HepG2 (cell line): ENCODE data around the gene TMEM150C. TPM values are rescaled to one million over a fixed set of nuclear protein-coding genes. Genes with fewer than 3 reads are reported as not detected.

Experiments
- ATAC-seq: fragments of 200-7000 bp; cut with Tn5 transposase; 3 replicates; pipeline ENCODE4 v1.9.1; 2020; ENCODE audit warnings: mild to moderate bottlenecking, moderate library complexity
- BruUV-seq: library from RNA; stranded (reverse); fragments of 400-500 nt; replicated peaks from 2 replicates; lab custom pipeline; 2021; lab: Mats Ljungman, UMichigan
- CTCF ChIA-PET: fragments of 300-600 bp; formaldehyde crosslinking; extraction: SDS; loops from one replicate; lab custom pipeline; 2021; ENCODE audit warnings: low total read pairs, inconsistent platforms, low intra/inter-chr PET ratio; lab: Yijun Ruan, JAX
- POLR2A ChIA-PET: fragments of 350-600 bp; sonication (Branson Sonifier 250); formaldehyde crosslinking; loops from one replicate; lab custom pipeline; 2020; ENCODE audit warnings: antibody characterized with exemption, inconsistent platforms; lab: Yijun Ruan, JAX
- DNase-seq: peaks from one replicate; pipeline ENCODE4 v3.0.0-alpha.2; 2015; ENCODE audit warnings: low spot score
- FAIRE-seq: peaks from 3 replicates; lab custom pipeline; 2011; peaks lifted over from hg19 to GRCh38; lab: Jason Lieb, UNC
- H2AFZ ChIP-seq: one replicate; pipeline ENCODE4 v1.6.1; 2011; ENCODE audit warnings: low read length, inconsistent platforms
- H3K27ac ChIP-seq: fragments of 300-600 bp; 3 replicates; pipeline ENCODE4 v1.8.0; 2011; ENCODE audit warnings: mixed run types, mild to moderate bottlenecking, mixed read lengths, low read length, inconsistent platforms; ENCODE audit not compliant: insufficient read depth; ENCODE audit errors: extremely low read length
- H3K27me3 ChIP-seq, 2 experiments: fragments of 200-600 bp in 1 of 2; 2 replicates in 1 of 2; 3 replicates in 1 of 2; pipeline versions ENCODE4 v1.6.0 to v1.8.0; 2011; ENCODE audit warnings: low read length in 2 of 2, mild to moderate bottlenecking in 2 of 2, moderate library complexity in 2 of 2, inconsistent platforms in 1 of 2; ENCODE audit not compliant: insufficient read depth in 2 of 2, control insufficient read depth in 1 of 2
- H3K36me3 ChIP-seq, 2 experiments: fragments of 200-600 bp in 1 of 2; replicated peaks in 1 of 2; 2 replicates in 1 of 2; 3 replicates in 1 of 2; pipeline versions ENCODE4 v1.5.1 to v1.8.0; 2011; ENCODE audit warnings: low read length in 2 of 2, inconsistent platforms in 1 of 2; ENCODE audit not compliant: insufficient read depth in 2 of 2, control insufficient read depth in 1 of 2
- H3K4me1 ChIP-seq: 2 replicates; pipeline ENCODE4 v1.5.1; 2012; ENCODE audit warnings: low read length, inconsistent platforms; ENCODE audit not compliant: insufficient read depth
- H3K4me2 ChIP-seq: 2 replicates; pipeline ENCODE4 v1.6.0; 2011; ENCODE audit warnings: low read depth, low read length, inconsistent platforms
- H3K4me3 ChIP-seq, 3 experiments: fragments of 200-600 bp in 1 of 3; sonication (generic), shearing (Covaris generic) in 1 of 3; replicated peaks in 1 of 3; 2 replicates each; pipeline ENCODE4 v1.5.1; 2011 to 2016; ENCODE audit warnings: low read length in 3 of 3, inconsistent platforms in 2 of 3, low read depth in 2 of 3, mild to moderate bottlenecking in 2 of 3, control low read depth in 1 of 3, mixed read lengths in 1 of 3; ENCODE audit not compliant: insufficient read depth in 1 of 3
- H3K79me2 ChIP-seq: one replicate; pipeline ENCODE4 v1.6.1; 2011; ENCODE audit warnings: low read length, inconsistent platforms; ENCODE audit not compliant: insufficient read depth
- H3K9ac ChIP-seq: 2 replicates; pipeline ENCODE4 v1.6.0; 2011; ENCODE audit warnings: mild to moderate bottlenecking, low read depth, low read length, inconsistent platforms; ENCODE audit not compliant: insufficient read depth
- H3K9me3 ChIP-seq: 2 replicates; pipeline ENCODE4 v1.5.1; 2012; ENCODE audit warnings: mild to moderate bottlenecking, low read length
- H4K20me1 ChIP-seq: 2 replicates; pipeline ENCODE4 v1.6.0; 2011; ENCODE audit warnings: inconsistent platforms, mild to moderate bottlenecking, low read length, moderate library complexity; ENCODE audit not compliant: insufficient read depth
- AGO1 ChIP-seq: fragments of 200-400 bp; formaldehyde crosslinking; IDR thresholded peaks from 2 replicates; pipeline ENCODE4 v1.6.1; 2017; ENCODE audit warnings: mild to moderate bottlenecking, low read depth, low read length, moderate library complexity; ENCODE audit not compliant: poor library complexity, severe bottlenecking
- AGO2 ChIP-seq: fragments of 200-400 bp; formaldehyde crosslinking; optimal IDR thresholded peaks from 2 replicates; pipeline ENCODE3; 2017; ENCODE audit warnings: mild to moderate bottlenecking, low read depth, low read length, moderate library complexity
- ATAD3A ChIP-seq: sonication (generic); formaldehyde crosslinking; IDR thresholded peaks from 2 replicates; pipeline ENCODE4 v1.4.0; 2020; ENCODE audit warnings: missing genetic modification reagents
- GLI4 ChIP-seq: sonication (generic); formaldehyde crosslinking; IDR thresholded peaks from 2 replicates; pipeline ENCODE4 v1.5.1; 2020; ENCODE audit warnings: missing genetic modification reagents, mild to moderate bottlenecking, moderate library complexity, borderline replicate concordance
- KLF6 ChIP-seq: IDR thresholded peaks from 2 replicates; pipeline ENCODE4 v1.8.0; 2016; ENCODE audit warnings: missing biosample characterization, missing genetic modification reagents
- NR2C2 ChIP-seq: sonication (generic); formaldehyde crosslinking; IDR thresholded peaks from 2 replicates; pipeline ENCODE4 v1.4.0; 2020; ENCODE audit warnings: missing genetic modification reagents, mild to moderate bottlenecking, moderate library complexity, borderline replicate concordance
- RAD21 ChIP-seq: fragments of 450-650 bp; formaldehyde crosslinking; IDR thresholded peaks from 2 replicates; pipeline ENCODE4 v1.5.0; 2020; ENCODE audit warnings: mild to moderate bottlenecking
- RARA ChIP-seq: IDR thresholded peaks from 2 replicates; pipeline ENCODE4 v1.6.1; 2016; ENCODE audit warnings: missing genetic modification reagents, missing compliant biosample characterization
- RARG ChIP-seq: sonication (generic); formaldehyde crosslinking; IDR thresholded peaks from 2 replicates; pipeline ENCODE4 v1.4.0; 2020; ENCODE audit warnings: low read depth, mild to moderate bottlenecking, missing genetic modification reagents
- SMARCE1 ChIP-seq: fragments of 450-650 bp; IDR thresholded peaks from 2 replicates; pipeline ENCODE4 v1.6.1; 2017; ENCODE audit warnings: borderline replicate concordance
- ZBTB7A ChIP-seq: sonication (generic); formaldehyde crosslinking; IDR thresholded peaks from 2 replicates; pipeline ENCODE4 v1.8.0; 2022; ENCODE audit warnings: mild to moderate bottlenecking, missing genetic modification reagents
- ZC3H4 ChIP-seq: sonication (generic); formaldehyde crosslinking; IDR thresholded peaks from 2 replicates; pipeline ENCODE4 v1.4.0; 2020; ENCODE audit warnings: missing genetic modification reagents, borderline replicate concordance
- ZNF121 ChIP-seq: sonication (generic); formaldehyde crosslinking; IDR thresholded peaks from 2 replicates; pipeline ENCODE4 v1.5.0; 2020; ENCODE audit warnings: mild to moderate bottlenecking, missing genetic modification reagents
- ZNF282 ChIP-seq: fragments of 450-650 bp; IDR thresholded peaks from 2 replicates; pipeline ENCODE4 v1.6.1; 2018; ENCODE audit not compliant: partially characterized antibody
- ZNF570 ChIP-seq: sonication (generic); formaldehyde crosslinking; IDR thresholded peaks from 2 replicates; pipeline ENCODE4 v1.4.0; 2020; ENCODE audit warnings: mild to moderate bottlenecking, missing genetic modification reagents, borderline replicate concordance
- ZSCAN22 ChIP-seq: sonication (generic); formaldehyde crosslinking; IDR thresholded peaks from 2 replicates; pipeline ENCODE4 v1.4.0; 2020; ENCODE audit warnings: mild to moderate bottlenecking, missing genetic modification reagents
- WGBS: methylation state at CpG from one replicate; pipeline ENCODE4 v1.1.6; 2017; ENCODE audit warnings: low lambda C conversion rate; 5-methylcytosine and 5-hydroxymethylcytosine counted together
- in situ Hi-C: cut with HindIII; loops from 2 replicates; pipeline ENCODE4 v1.10.0; 2017; ENCODE audit warnings: low pct_unique_long_range_greater_than_20kb; ENCODE audit not compliant: extremely low pct_ligation_motif_present
- intact Hi-C: fragments of 100-400 bp; cut with micrococcal nuclease; formaldehyde crosslinking; loops from one replicate; pipeline ENCODE4 v1.10.0; 2022; ENCODE audit not compliant: unreplicated experiment
- polyA plus RNA-seq, 8 experiments: library from polyadenylated mRNA; depleted of rRNA in 3 of 8; stranded (reverse) in 7 of 8; unstranded in 1 of 8; fragments of >200 nt; fragmentation: Illumina TruSeq in 4 of 8; extraction: Trizol in 4 of 8; gene quantifications; 2 replicates each; pipeline versions ENCODE4 v1.2.1 to v1.2.3, GENCODE V29; 2011 to 2016; ENCODE audit warnings: low read depth in 4 of 8, missing spikeins in 1 of 8, mixed read lengths in 1 of 8; ENCODE audit not compliant: insufficient read depth in 1 of 8
- total RNA-seq, 5 experiments: library from RNA; depleted of rRNA; stranded (reverse); fragments of >200 nt; fragmentation: Illumina TruSeq; extraction: Trizol; gene quantifications; 2 replicates each; pipeline ENCODE4 v1.2.3, GENCODE V29; 2016; ENCODE audit warnings: low read depth in 1 of 5
- TF ChIP-seq, protein P1 (sequence below): IDR thresholded peaks from 2 replicates; pipeline ENCODE4 v1.6.1; 2016; ENCODE audit warnings: low read depth, borderline replicate concordance
- TF ChIP-seq, protein P2 (sequence below): fragments of 450-650 bp; IDR thresholded peaks from 2 replicates; pipeline ENCODE4 v1.6.1; 2016
- TF ChIP-seq, protein P3 (sequence below): sonication (generic); formaldehyde crosslinking; IDR thresholded peaks from 2 replicates; pipeline ENCODE4 v1.5.0; 2020; ENCODE audit warnings: mild to moderate bottlenecking, missing genetic modification reagents, moderate library complexity

The TMEM150C gene
- total and polyA plus RNA-seq, 2 of the 13 experiments (the other 11 are each of a cell fraction or from before 2014, with no cell fraction given), result 0.33 to 0.42 TPM

DNA sequence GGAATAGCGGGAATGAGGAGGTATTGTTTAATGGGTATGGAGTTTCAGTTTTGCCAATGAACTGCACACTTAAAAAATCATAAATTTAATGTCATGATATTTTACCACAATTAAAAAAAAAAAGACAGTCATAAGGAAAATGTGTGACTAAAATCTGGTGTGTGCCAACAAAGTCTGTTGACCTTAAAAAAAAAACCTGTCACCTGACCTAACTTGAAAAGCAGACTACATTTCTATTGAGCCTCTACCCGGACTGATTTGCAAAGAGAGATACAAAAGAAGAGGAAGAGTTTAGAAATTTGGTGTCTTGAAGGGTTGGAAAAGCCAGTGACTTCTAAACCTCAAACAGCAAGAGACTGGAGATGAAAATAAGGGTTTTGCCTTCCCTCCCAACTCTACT, 48.4 kb downstream of the TMEM150C start:
- ATAC-seq, result no peak
- no peak for DNase-seq
- no peaks in the 10 kb centered on the region for H3K9me3 ChIP-seq
- H3K79me2 ChIP-seq, result no peaks in the 10 kb centered on the region
- H2AFZ ChIP-seq, result no peak overlapping the region
- H3K4me2 ChIP-seq, result no peak overlapping the region
- FAIRE-seq, result no peak
- H3K27ac ChIP-seq, result no peak overlapping the region
- TF ChIP-seq NR2C2 (CRISPR knock-in tag) (no peak), RARA (no peak), ZNF282 (no peak), AGO2 (no peak), RARG (CRISPR knock-in tag) (no peak), ZNF121 (no peak), RAD21 (CRISPR knock-in tag) (no peak), ZNF570 (CRISPR knock-in tag) (no peak), ZC3H4 (CRISPR knock-in tag) (no peak), GLI4 (CRISPR knock-in tag) (no peak), ZBTB7A (CRISPR knock-in tag) (no peak), SMARCE1 (no peak), AGO1 (no peak), KLF6 (CRISPR knock-in tag) (no peak), ATAD3A (CRISPR knock-in tag) (no peak), ZSCAN22 (CRISPR knock-in tag) (no peak)
- TF ChIP-seq, protein P1, sequence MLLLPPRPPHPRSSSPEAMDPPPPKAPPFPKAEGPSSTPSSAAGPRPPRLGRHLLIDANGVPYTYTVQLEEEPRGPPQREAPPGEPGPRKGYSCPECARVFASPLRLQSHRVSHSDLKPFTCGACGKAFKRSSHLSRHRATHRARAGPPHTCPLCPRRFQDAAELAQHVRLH (CRISPR knock-in tag), result no peak
- TF ChIP-seq, protein P2, sequence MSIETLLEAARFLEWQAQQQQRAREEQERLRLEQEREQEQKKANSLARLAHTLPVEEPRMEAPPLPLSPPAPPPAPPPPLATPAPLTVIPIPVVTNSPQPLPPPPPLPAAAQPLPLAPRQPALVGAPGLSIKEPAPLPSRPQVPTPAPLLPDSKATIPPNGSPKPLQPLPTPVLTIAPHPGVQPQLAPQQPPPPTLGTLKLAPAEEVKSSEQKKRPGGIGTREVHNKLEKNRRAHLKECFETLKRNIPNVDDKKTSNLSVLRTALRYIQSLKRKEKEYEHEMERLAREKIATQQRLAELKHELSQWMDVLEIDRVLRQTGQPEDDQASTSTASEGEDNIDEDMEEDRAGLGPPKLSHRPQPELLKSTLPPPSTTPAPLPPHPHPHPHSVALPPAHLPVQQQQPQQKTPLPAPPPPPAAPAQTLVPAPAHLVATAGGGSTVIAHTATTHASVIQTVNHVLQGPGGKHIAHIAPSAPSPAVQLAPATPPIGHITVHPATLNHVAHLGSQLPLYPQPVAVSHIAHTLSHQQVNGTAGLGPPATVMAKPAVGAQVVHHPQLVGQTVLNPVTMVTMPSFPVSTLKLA, result no peak
- TF ChIP-seq, protein P3, sequence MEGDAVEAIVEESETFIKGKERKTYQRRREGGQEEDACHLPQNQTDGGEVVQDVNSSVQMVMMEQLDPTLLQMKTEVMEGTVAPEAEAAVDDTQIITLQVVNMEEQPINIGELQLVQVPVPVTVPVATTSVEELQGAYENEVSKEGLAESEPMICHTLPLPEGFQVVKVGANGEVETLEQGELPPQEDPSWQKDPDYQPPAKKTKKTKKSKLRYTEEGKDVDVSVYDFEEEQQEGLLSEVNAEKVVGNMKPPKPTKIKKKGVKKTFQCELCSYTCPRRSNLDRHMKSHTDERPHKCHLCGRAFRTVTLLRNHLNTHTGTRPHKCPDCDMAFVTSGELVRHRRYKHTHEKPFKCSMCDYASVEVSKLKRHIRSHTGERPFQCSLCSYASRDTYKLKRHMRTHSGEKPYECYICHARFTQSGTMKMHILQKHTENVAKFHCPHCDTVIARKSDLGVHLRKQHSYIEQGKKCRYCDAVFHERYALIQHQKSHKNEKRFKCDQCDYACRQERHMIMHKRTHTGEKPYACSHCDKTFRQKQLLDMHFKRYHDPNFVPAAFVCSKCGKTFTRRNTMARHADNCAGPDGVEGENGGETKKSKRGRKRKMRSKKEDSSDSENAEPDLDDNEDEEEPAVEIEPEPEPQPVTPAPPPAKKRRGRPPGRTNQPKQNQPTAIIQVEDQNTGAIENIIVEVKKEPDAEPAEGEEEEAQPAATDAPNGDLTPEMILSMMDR (CRISPR knock-in tag), result no peak
- TF ChIP-seq, all 625 proteins: peak for 0
- ChIA-PET CTCF (no interaction called here), POLR2A (no interaction called here)
- Histone ChIP-seq H3K4me1 (no peaks in the 10 kb centered on the region), H3K9ac (no peak overlapping the region), H3K36me3 (no peaks in the 10 kb centered on the region), H4K20me1 (no peaks in the 10 kb centered on the region), H3K27me3 (no peaks in the 10 kb centered on the region; a peak in 1 of 5 replicates), H3K4me3 (no peak overlapping the region)
- no TSS peak for BruUV-seq
- WGBS, result 51% methylated on average over 2 of the region's 2 CpGs
- in situ Hi-C loops, result no loop called here
- intact Hi-C loops, result no loop called here
